GM23338 (cell line): Measurements from ENCODE around the gene RBM46. TPM values are rescaled to one million over a fixed set of nuclear protein-coding genes. Genes with fewer than 3 reads are reported as not detected.

Experiments used
- ATAC-seq: fragments of 200-7000 bp; cut with Tn5 transposase; 3 replicates; pipeline ENCODE4 v1.9.1; 2020
- DNase-seq: peaks from one replicate; pipeline ENCODE4 v3.0.0-alpha.2; 2015; ENCODE audit warnings: low spot score
- H2AFZ ChIP-seq: fragments of 200-600 bp; sonication (generic); 2 replicates; pipeline ENCODE4 v1.8.0; 2016; ENCODE audit warnings: antibody characterized with exemption, mild to moderate bottlenecking, moderate library complexity
- H3F3A ChIP-seq: fragments of 200-600 bp; sonication (generic); replicated peaks from 2 replicates; pipeline ENCODE4 v1.8.0; 2017; ENCODE audit warnings: antibody characterized with exemption, mixed run types, low read depth
- H3K27ac ChIP-seq: fragments of 200-600 bp; sonication (generic); 2 replicates; pipeline ENCODE4 v1.6.1; 2016; ENCODE audit warnings: low read depth
- H3K27me3 ChIP-seq: fragments of 200-600 bp; sonication (generic); 2 replicates; pipeline ENCODE4 v1.8.0; 2016; ENCODE audit warnings: mild to moderate bottlenecking, mixed run types, moderate library complexity; ENCODE audit not compliant: insufficient read depth
- H3K36me3 ChIP-seq: fragments of 200-600 bp; sonication (generic); 2 replicates; pipeline ENCODE4 v1.8.0; 2016; ENCODE audit warnings: mild to moderate bottlenecking; ENCODE audit not compliant: insufficient read depth
- H3K4me1 ChIP-seq: fragments of 200-600 bp; sonication (generic); 2 replicates; pipeline ENCODE4 v1.8.0; 2016; ENCODE audit warnings: mild to moderate bottlenecking, moderate library complexity; ENCODE audit not compliant: insufficient read depth
- H3K4me2 ChIP-seq: fragments of 200-600 bp; sonication (generic); 2 replicates; pipeline ENCODE4 v1.7.1; 2017; ENCODE audit warnings: mixed run types
- H3K4me3 ChIP-seq: fragments of 200-600 bp; sonication (generic); 2 replicates; pipeline ENCODE4 v1.6.1; 2016; ENCODE audit warnings: mixed run types
- H3K79me2 ChIP-seq: fragments of 200-600 bp; sonication (generic); replicated peaks from 2 replicates; pipeline ENCODE4 v1.8.0; 2017; ENCODE audit warnings: mild to moderate bottlenecking; ENCODE audit not compliant: insufficient read depth
- H3K9me2 ChIP-seq: fragments of 200-600 bp; sonication (generic); 2 replicates; pipeline ENCODE4 v1.8.0; 2017; ENCODE audit not compliant: insufficient read depth
- H4K20me1 ChIP-seq: fragments of 200-600 bp; sonication (generic); replicated peaks from 2 replicates; pipeline ENCODE4 v1.8.0; 2017; ENCODE audit warnings: mild to moderate bottlenecking; ENCODE audit not compliant: insufficient read depth
- H3K27ac Mint-ChIP-seq: 2 replicates; pipeline ENCODE4 v1.8.0; 2020; ENCODE audit warnings: inconsistent platforms, mild to moderate bottlenecking, moderate library complexity, mixed read lengths
- H3K27me3 Mint-ChIP-seq: 3 replicates; pipeline ENCODE4 v1.8.0; 2022; ENCODE audit warnings: low read depth, mild to moderate bottlenecking, moderate library complexity, mixed read lengths, inconsistent platforms; ENCODE audit not compliant: insufficient read depth, poor library complexity
- H3K36me3 Mint-ChIP-seq: 3 replicates; pipeline ENCODE4 v1.8.0; 2021; ENCODE audit warnings: low read depth, mild to moderate bottlenecking, inconsistent platforms, moderate library complexity, mixed read lengths
- H3K4me1 Mint-ChIP-seq: 3 replicates; pipeline ENCODE4 v1.8.0; 2020; ENCODE audit warnings: mild to moderate bottlenecking, inconsistent platforms, mixed read lengths
- H3K4me3 Mint-ChIP-seq: 3 replicates; pipeline ENCODE4 v1.8.0; 2021; ENCODE audit warnings: moderate library complexity, mild to moderate bottlenecking, inconsistent platforms, mixed read lengths
- H3K9me3 Mint-ChIP-seq: 3 replicates; pipeline ENCODE4 v1.8.0; 2020; ENCODE audit warnings: moderate library complexity, mild to moderate bottlenecking, inconsistent platforms, mixed read lengths
- CREB1 ChIP-seq: fragments of 250-450 bp; sonication (Bioruptor Pico); IDR thresholded peaks from 2 replicates; pipeline ENCODE4 v1.5.0; 2020; ENCODE audit warnings: low read depth, mild to moderate bottlenecking, moderate library complexity
- EZH2 ChIP-seq: fragments of 200-600 bp; sonication (generic); IDR thresholded peaks from one replicate; pipeline ENCODE4 v1.8.0; 2017; ENCODE audit warnings: antibody characterized with exemption, mild to moderate bottlenecking, low read depth; ENCODE audit not compliant: unreplicated experiment
- EZH2phosphoT487 ChIP-seq: fragments of 200-600 bp; sonication (generic); IDR thresholded peaks from one replicate; pipeline ENCODE4 v1.8.1; 2018; ENCODE audit warnings: antibody characterized with exemption; ENCODE audit not compliant: unreplicated experiment
- JUNB ChIP-seq: IDR thresholded peaks from one replicate; pipeline ENCODE4 v1.6.1; 2016; ENCODE audit warnings: antibody characterized with exemption; ENCODE audit not compliant: unreplicated experiment
- NANOG ChIP-seq: IDR thresholded peaks from 2 replicates; pipeline ENCODE4 v1.6.1; 2016; ENCODE audit warnings: antibody characterized with exemption, borderline replicate concordance
- POLR2AphosphoS5 ChIP-seq: IDR thresholded peaks from 2 replicates; pipeline ENCODE4 v1.6.1; 2016; ENCODE audit warnings: antibody characterized with exemption, low read depth
- REST ChIP-seq: IDR thresholded peaks from one replicate; pipeline ENCODE4 v1.6.1; 2018; ENCODE audit warnings: antibody characterized with exemption; ENCODE audit not compliant: unreplicated experiment
- STAT1 ChIP-seq: IDR thresholded peaks from one replicate; pipeline ENCODE4 v1.6.1; 2016; ENCODE audit warnings: antibody characterized with exemption; ENCODE audit not compliant: unreplicated experiment
- ZNF114 ChIP-seq: fragments of 250-450 bp; sonication (Bioruptor Pico); IDR thresholded peaks from 2 replicates; pipeline ENCODE4 v1.5.0; 2020; ENCODE audit warnings: mild to moderate bottlenecking, moderate library complexity
- ZNF331 ChIP-seq: fragments of 250-450 bp; sonication (Bioruptor Pico); IDR thresholded peaks from 2 replicates; pipeline ENCODE4 v1.5.0; 2020; ENCODE audit warnings: low read depth, mild to moderate bottlenecking, moderate library complexity
- polyA plus RNA-seq: library from polyadenylated mRNA; unstranded; fragments of >200 nt; fragmentation: Nextera tagmentation; extraction: Ambion mirVana; gene quantifications from 2 replicates; pipeline ENCODE4 v1.2.1, GENCODE V29; 2016
- total RNA-seq: library from RNA; depleted of rRNA; stranded (reverse); fragments of >200 nt; shearing (Covaris generic); gene quantifications from 2 replicates; pipeline ENCODE4 v1.2.3, GENCODE V29; 2014
- TF ChIP-seq, protein P1 (sequence below): IDR thresholded peaks from 2 replicates; pipeline ENCODE4 v1.6.1; 2016; ENCODE audit warnings: antibody characterized with exemption
- TF ChIP-seq, protein P2 (sequence below), 2 experiments: fragments of 200-600 bp in 1 of 2; sonication (generic) in 1 of 2; conservative IDR thresholded peaks; 2 replicates each; pipeline versions ENCODE4 v1.5.1 to v1.6.1; 2016 to 2017; ENCODE audit warnings: antibody characterized with exemption in 2 of 2, low read depth in 2 of 2, mild to moderate bottlenecking in 2 of 2, moderate library complexity in 1 of 2

The RBM46 gene
- total and polyA plus RNA-seq, 2 experiments from 2014 or later = 22.9 to 42.4 TPM

- TF ChIP-seq, protein P1, sequence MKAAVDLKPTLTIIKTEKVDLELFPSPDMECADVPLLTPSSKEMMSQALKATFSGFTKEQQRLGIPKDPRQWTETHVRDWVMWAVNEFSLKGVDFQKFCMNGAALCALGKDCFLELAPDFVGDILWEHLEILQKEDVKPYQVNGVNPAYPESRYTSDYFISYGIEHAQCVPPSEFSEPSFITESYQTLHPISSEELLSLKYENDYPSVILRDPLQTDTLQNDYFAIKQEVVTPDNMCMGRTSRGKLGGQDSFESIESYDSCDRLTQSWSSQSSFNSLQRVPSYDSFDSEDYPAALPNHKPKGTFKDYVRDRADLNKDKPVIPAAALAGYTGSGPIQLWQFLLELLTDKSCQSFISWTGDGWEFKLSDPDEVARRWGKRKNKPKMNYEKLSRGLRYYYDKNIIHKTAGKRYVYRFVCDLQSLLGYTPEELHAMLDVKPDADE = no peak
Measured at GRCh38 chr4:154836513-154836912, 55.4 kb downstream of the RBM46 start (continued).

- H3K79me2 ChIP-seq = no peaks in the 10 kb centered on the region
- H3K4me1 ChIP-seq = peaks cover 15% of the 10 kb centered on the region
- no peaks in the 10 kb centered on the region for H4K20me1 ChIP-seq
- no peak overlapping the region for H3K4me3 ChIP-seq
- H3K27ac ChIP-seq = no peak overlapping the region
- no peaks in the 10 kb centered on the region for H3K27me3 ChIP-seq
- no peak for ATAC-seq
- H3K4me2 ChIP-seq = no peak overlapping the region
- Mint-ChIP-seq H3K9me3 (peaks cover 8% of the 10 kb centered on the region), H3K27ac (no peak overlapping the region), H3K27me3 (peaks cover 9% of the 10 kb centered on the region), H3K4me1 (peaks cover 14% of the 10 kb centered on the region), H3K4me3 (no peak overlapping the region), H3K36me3 (0 out of 3 replicates have a peak, but pooled peaks cover 2% of the 10 kb centered on the region)
- no peak overlapping the region for H2AFZ ChIP-seq
- DNase-seq = no peak
- H3K9me2 ChIP-seq = 0 out of 2 replicates have a peak, but pooled peaks cover 2% of the 10 kb centered on the region
- no peaks in the 10 kb centered on the region; the same call in 1 of the 2 replicates for H3K36me3 ChIP-seq
- H3F3A ChIP-seq = no peaks in the 10 kb centered on the region
- TF ChIP-seq NANOG (no peak), REST (no peak), ZNF331 (CRISPR knock-in tag) (no peak), POLR2AphosphoS5 (no peak), EZH2phosphoT487 (no peak), ZNF114 (CRISPR knock-in tag) (no peak), EZH2 (no peak), JUNB (no peak), CREB1 (CRISPR knock-in tag) (no peak), STAT1 (no peak)
- TF ChIP-seq, protein P2, sequence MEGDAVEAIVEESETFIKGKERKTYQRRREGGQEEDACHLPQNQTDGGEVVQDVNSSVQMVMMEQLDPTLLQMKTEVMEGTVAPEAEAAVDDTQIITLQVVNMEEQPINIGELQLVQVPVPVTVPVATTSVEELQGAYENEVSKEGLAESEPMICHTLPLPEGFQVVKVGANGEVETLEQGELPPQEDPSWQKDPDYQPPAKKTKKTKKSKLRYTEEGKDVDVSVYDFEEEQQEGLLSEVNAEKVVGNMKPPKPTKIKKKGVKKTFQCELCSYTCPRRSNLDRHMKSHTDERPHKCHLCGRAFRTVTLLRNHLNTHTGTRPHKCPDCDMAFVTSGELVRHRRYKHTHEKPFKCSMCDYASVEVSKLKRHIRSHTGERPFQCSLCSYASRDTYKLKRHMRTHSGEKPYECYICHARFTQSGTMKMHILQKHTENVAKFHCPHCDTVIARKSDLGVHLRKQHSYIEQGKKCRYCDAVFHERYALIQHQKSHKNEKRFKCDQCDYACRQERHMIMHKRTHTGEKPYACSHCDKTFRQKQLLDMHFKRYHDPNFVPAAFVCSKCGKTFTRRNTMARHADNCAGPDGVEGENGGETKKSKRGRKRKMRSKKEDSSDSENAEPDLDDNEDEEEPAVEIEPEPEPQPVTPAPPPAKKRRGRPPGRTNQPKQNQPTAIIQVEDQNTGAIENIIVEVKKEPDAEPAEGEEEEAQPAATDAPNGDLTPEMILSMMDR (conservative IDR thresholded peaks at IDR 0.05; ENCODE audit: low read depth in 2 of 2) = no peak
- TF ChIP-seq, protein P1 = no peak
Measured at GRCh38 chr4:154838155-154838554, 57.1 kb downstream of the RBM46 start.
